A673 (cell line): ENCODE measurements around the gene SPDYC. TPM values are rescaled to one million over a fixed set of nuclear protein-coding genes. Genes with fewer than 3 reads are reported as not detected.

Source experiments
- BruUV-seq: library from RNA; stranded (reverse); fragments of 400-500 nt; replicated peaks from 2 replicates; lab custom pipeline; 2021; lab: Mats Ljungman, UMichigan
- CTCF ChIA-PET: fragments of 300-600 bp; sonication (Branson Sonifier 250); formaldehyde crosslinking; loops from one replicate; lab custom pipeline; 2022; ENCODE audit warnings: antibody characterized with exemption; lab: Charles Lee
- POLR2A ChIA-PET: fragments of 300-600 bp; sonication (Branson Sonifier 250); formaldehyde crosslinking; loops from one replicate; lab custom pipeline; 2022; ENCODE audit warnings: antibody characterized with exemption; ENCODE audit not compliant: low non-redundant PET; lab: Charles Lee
- DNase-seq: peaks from one replicate; pipeline ENCODE4 v3.0.0-alpha.2; 2015; ENCODE audit warnings: low spot score
- H3K27ac ChIP-seq: fragments of 200-600 bp; sonication (generic); 2 replicates; pipeline ENCODE4 v1.5.1; 2016; ENCODE audit warnings: mixed run types, low read depth, mild to moderate bottlenecking, mixed read lengths, antibody characterized with exemption, low read length; ENCODE audit not compliant: poor library complexity, severe bottlenecking
- H3K27me3 ChIP-seq: fragments of 200-600 bp; sonication (generic); replicated peaks from 2 replicates; pipeline ENCODE4 v1.6.1; 2017; ENCODE audit warnings: mixed run types, low read depth, mild to moderate bottlenecking, mixed read lengths, antibody characterized with exemption, low read length; ENCODE audit not compliant: insufficient read depth, poor library complexity
- H3K36me3 ChIP-seq: fragments of 200-600 bp; sonication (generic); 2 replicates; pipeline ENCODE4 v1.6.1; 2016; ENCODE audit warnings: mixed run types, mild to moderate bottlenecking, mixed read lengths, antibody characterized with exemption, low read length; ENCODE audit not compliant: insufficient read depth, poor library complexity, severe bottlenecking
- H3K4me1 ChIP-seq: fragments of 200-600 bp; sonication (generic); 2 replicates; pipeline ENCODE4 v1.6.1; 2017; ENCODE audit warnings: mixed run types, mild to moderate bottlenecking, mixed read lengths, antibody characterized with exemption, low read length; ENCODE audit not compliant: insufficient read depth, poor library complexity, severe bottlenecking
- H3K4me3 ChIP-seq: fragments of 200-600 bp; sonication (generic); 2 replicates; pipeline ENCODE4 v1.5.1; 2016; ENCODE audit warnings: low read depth, mixed run types, mild to moderate bottlenecking, mixed read lengths, low read length; ENCODE audit not compliant: poor library complexity, severe bottlenecking
- H3K9me3 ChIP-seq: fragments of 200-600 bp; sonication (generic); 2 replicates; pipeline ENCODE4 v1.6.1; 2016; ENCODE audit warnings: mixed run types, low read depth, mild to moderate bottlenecking, mixed read lengths, antibody characterized with exemption, low read length; ENCODE audit not compliant: poor library complexity, severe bottlenecking
- EZH2 ChIP-seq: fragments of 200-600 bp; sonication (generic); IDR thresholded peaks from 2 replicates; pipeline ENCODE4 v1.6.1; 2017; ENCODE audit warnings: borderline replicate concordance, low read depth, mild to moderate bottlenecking, mixed read lengths, antibody characterized with exemption, low read length; ENCODE audit not compliant: poor library complexity, severe bottlenecking
- intact Hi-C: fragments of 100-400 bp; cut with micrococcal nuclease; formaldehyde crosslinking; loops from one replicate; pipeline ENCODE4 v1.10.0; 2022; ENCODE audit not compliant: unreplicated experiment
- total RNA-seq: library from RNA; stranded (reverse); gene quantifications from 2 replicates; pipeline ENCODE4 v1.2.3, GENCODE V29; 2021
- TF ChIP-seq, protein P1 (sequence below): fragments of 300-800, 200-600 bp; sonication (generic); conservative IDR thresholded peaks from 2 replicates; pipeline ENCODE4 v1.5.1; 2017; ENCODE audit warnings: low read depth, mild to moderate bottlenecking, antibody characterized with exemption, low read length, moderate library complexity, mixed read lengths

SPDYC gene
- total RNA-seq, 1 experiment from 2014 or later: not detected

DNA sequence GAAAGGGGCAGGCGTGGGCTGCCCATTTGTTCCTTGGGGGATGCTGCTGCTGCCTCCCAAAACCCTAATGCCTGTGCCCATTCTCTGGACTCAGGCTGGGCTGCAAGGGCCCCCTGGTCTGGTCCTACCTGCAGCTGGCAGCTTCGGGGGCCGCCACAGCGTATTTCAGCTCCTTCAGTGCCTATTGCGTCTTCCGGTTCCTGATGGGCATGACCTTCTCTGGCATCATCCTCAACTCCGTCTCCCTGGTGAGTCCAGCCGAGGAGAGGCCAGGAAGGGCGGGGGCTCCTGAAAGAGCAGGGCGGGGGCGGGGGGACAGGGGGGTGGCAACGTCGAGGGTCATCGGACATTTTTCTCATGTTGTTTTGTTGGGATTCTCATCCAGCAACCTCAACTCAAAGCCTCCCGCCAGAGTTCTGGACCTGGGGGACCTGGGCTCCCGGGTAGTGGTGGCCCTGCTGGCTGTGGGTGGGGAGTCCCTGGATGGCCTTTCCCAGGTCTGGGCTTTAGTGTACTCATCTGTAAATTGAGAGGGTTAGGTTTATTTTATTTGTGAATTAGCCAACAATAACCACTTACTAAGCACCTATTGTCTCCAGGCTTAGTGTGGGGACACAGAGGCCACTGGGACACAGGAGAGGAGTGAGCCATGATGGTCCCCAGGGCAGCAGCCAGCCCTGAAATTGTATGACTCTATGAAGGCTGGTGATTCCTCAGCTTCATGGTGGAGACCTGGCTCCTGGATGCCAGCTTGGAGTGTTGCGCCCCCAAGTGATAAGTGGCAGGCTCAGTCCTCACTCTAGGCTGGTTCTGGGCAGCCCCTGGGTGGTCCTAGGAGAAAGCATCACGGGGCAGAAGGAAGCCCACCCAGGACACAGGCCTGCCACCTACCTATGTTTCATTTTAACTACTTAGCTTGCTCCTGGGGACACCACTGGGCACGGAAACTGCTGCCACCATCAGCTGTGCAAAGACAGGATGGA lies 47.7 kb downstream of the SPDYC start:
- no peaks in the 10 kb centered on the region for H3K36me3 ChIP-seq
- POLR2A ChIA-PET: no interaction called here
- H3K4me3 ChIP-seq: no peak overlapping the region
- no TSS peak for BruUV-seq
- intact Hi-C loops: no loop called here
- H3K4me1 ChIP-seq: no peaks in the 10 kb centered on the region
- CTCF ChIA-PET: interaction anchor here (0.7 kb wide), 1 partner anchor 356 kb away, joined by 3 read pairs; no protein-coding TSS in a partner anchor
- no peaks in the 10 kb centered on the region for H3K27me3 ChIP-seq
- no peaks in the 10 kb centered on the region for H3K9me3 ChIP-seq
- no peak for TF ChIP-seq EZH2
- TF ChIP-seq, protein P1, sequence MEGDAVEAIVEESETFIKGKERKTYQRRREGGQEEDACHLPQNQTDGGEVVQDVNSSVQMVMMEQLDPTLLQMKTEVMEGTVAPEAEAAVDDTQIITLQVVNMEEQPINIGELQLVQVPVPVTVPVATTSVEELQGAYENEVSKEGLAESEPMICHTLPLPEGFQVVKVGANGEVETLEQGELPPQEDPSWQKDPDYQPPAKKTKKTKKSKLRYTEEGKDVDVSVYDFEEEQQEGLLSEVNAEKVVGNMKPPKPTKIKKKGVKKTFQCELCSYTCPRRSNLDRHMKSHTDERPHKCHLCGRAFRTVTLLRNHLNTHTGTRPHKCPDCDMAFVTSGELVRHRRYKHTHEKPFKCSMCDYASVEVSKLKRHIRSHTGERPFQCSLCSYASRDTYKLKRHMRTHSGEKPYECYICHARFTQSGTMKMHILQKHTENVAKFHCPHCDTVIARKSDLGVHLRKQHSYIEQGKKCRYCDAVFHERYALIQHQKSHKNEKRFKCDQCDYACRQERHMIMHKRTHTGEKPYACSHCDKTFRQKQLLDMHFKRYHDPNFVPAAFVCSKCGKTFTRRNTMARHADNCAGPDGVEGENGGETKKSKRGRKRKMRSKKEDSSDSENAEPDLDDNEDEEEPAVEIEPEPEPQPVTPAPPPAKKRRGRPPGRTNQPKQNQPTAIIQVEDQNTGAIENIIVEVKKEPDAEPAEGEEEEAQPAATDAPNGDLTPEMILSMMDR: no peak
- no peak for DNase-seq
- no peak overlapping the region for H3K27ac ChIP-seq

DNA sequence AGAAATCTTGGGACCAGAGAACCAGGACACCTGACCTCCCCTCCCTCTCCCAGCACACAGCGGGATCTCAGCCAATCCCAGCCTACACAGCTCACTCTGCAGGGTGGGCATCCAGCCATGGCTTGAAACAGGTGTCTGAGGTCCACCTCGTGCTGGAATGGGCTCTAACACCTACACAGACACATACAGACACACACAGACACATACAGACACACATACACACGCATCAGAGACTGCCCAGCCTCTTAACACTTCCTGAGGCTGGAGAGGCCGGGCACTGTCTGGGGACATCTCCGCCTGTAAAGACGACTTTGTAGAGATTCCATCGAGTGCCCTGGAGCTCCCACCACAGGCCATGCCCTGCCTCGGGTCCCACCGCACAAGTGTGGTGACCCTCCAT lies 48.4 kb downstream of the SPDYC start:
- no peaks in the 10 kb centered on the region for H3K4me1 ChIP-seq
- BruUV-seq: no TSS peak
- ChIA-PET CTCF (no interaction called here), POLR2A (no interaction called here)
- no peaks in the 10 kb centered on the region for H3K9me3 ChIP-seq
- TF ChIP-seq, protein P1: no peak
- no peak for TF ChIP-seq EZH2
- H3K4me3 ChIP-seq: no peak overlapping the region
- intact Hi-C loops: no loop called here
- DNase-seq: no peak
- no peaks in the 10 kb centered on the region for H3K36me3 ChIP-seq
- H3K27me3 ChIP-seq: no peaks in the 10 kb centered on the region
- H3K27ac ChIP-seq: no peak overlapping the region

DNA sequence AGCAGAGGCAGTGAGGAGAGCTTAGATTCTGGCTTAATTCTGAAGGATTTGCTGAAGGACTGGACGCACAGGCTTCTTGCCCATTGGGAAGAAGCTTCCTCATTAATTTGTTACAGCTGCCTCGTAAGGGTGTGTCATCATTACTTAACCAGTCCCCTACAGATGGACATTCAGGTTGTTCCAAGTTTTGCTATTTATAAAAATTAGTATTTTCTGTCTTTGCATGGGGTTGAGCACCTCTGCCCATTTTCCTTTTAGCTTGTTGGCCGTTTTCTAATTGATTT lies 49.8 kb downstream of the SPDYC start:
- POLR2A ChIA-PET: no interaction called here
- CTCF ChIA-PET: interaction anchor here (0.5 kb wide), 1 partner anchor 333 kb away, joined by 4 read pairs; no protein-coding TSS in a partner anchor
- Histone ChIP-seq H3K36me3 (no peaks in the 10 kb centered on the region), H3K4me3 (no peak overlapping the region), H3K9me3 (no peaks in the 10 kb centered on the region), H3K27ac (no peak overlapping the region), H3K27me3 (no peaks in the 10 kb centered on the region), H3K4me1 (peaks cover 3% of the 10 kb centered on the region)
- intact Hi-C loops: no loop called here
- BruUV-seq: no TSS peak
- no peak for DNase-seq
- TF ChIP-seq, protein P1: no peak
- TF ChIP-seq EZH2: no peak
